GM19438 (cell line): ENCODE measurements around the gene ARID4B.
"Not testable (repeated sequence)": the region's sequence is repeated elsewhere in the genome, so short reads cannot be mapped to it uniquely, and the experiment has no call there.

Experiments
- ATAC-seq: cut with Tn5 transposase; IDR thresholded peaks from one replicate; pipeline ENCODE4 v1.9.1; 2021; ENCODE audit warnings: low read depth; ENCODE audit not compliant: unreplicated experiment

The ARID4B gene

DNA sequence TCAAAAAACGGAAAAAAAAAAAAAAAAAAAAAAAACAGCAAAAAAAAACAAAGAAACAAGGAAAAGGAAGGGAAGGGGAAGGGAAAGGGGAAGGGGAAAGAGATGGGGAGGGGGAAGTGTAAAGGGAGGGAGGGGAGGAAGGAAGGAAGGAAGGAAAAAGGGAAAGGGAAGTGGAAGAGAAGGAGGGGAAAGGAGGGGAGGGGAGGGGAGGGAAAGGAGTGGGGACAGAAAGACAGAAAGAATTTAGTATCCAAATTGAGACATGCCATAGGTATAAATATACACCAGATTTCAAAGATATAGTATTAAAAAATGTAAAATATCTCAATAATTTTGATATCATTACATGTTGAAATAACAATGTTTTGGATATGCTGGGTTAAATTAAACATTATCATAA is 25.8 kb downstream of the ARID4B start:
- ATAC-seq: no peak

DNA sequence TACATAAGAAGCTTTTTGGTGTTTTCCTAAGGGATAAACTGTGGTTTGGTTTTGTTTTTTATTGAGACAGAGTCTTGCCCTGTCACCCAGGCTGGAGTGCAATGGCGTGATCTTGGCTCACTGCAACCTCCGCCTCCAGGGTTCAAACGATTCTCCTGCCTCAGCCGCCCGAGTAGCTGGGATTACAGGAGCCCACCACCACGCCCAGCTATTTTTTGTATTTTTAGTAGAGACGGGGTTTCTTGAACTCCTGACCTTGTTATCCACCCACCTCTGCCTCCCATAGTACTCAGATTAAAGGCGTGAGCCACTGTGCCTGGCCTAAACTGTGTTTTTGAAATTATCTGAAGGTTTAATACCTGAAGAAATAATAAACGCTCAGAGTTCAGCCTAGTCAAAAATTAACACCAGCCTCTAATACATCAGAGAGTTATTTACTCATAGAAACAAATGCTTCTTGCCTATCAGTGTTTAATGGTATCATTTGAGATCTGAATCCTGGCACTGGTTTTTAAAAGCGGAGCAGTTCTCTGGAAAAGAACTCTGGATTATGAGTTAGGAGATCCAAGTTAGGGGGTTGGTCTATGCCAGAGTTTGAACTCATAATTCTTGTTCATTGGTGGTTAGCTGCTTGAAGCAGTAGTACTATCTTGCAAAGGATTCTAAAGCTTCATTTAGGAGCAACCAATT is 28.7 kb downstream of the ARID4B start:
- ATAC-seq: no peak

DNA sequence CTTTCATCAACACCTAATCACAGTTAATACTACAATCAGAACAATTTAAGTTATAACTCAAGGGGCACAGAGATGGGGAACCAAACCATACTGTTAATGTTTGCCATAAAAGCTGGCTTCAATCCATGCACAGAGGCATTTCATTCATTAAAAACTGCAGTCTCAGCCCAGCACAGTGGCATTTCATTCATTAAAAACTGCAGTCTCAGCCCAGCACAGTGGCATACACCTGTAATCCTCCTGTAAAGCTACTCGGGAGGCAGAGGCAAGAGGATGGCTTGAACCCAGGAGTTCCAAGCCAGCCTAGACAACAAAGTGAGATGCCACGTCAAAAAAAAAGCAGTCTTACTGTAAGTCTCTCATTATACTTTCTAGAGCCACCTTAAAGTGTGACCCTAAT is 29.2 kb downstream of the ARID4B start:
- no peak for ATAC-seq

DNA sequence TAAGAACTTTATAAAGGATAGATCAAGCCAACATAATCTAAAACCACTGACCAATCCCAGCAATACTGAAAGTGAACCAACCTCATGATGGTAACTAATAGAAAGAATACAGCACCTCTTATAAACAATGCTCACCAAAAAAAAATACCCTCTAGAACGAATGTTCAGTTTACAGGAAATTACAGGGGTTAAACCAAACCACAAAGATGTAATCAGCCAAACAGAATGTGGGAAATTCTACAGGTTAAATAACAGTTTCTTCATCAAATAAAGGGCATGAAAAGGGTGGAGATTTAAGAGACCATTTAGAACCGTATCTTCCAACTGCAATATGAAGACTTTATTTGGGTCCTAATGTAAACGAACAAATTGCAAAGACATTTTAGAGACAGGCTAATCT is 30.4 kb downstream of the ARID4B start:
- no peak for ATAC-seq

DNA sequence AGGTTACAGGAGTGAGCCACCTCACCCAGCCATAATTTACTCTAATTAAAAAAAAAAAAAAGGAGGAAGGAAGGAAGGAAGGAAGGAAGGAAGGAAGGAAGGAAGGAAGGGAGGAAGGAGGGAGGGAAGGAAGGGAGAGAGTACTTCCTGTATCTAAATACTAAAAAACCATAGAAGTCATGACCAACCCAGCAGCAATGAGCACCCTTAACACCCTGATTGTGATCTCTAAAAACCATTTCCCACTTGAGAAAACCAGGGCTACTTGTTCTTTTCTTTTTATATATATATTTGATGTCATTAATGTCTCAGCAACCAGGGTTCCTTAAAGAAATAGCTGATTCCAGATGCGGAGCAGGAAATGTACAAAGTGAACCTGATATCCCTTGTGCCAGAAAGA is 31.2 kb downstream of the ARID4B start:
- ATAC-seq: no peak

DNA sequence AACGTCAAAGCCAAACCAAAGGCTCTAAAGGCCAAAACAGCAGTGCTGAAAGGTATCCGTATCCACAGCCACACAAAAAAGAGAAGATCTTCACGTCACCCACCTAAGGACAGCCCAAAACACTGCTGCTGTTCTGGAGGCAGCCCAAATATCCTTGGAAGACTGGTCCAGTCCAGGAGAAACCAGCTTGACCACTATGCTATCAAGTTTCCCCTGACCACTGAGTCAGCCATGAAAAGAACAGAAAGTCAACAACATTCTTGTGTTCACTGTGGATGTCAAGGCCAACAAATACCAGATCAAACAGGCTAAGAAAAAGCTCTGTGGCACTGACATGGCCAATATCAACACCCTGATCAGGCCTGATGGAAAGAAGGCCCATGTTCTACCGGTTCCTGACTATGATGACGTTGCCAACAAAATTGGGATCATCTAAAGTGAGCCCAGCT is 32.1 kb downstream of the ARID4B start:
- ATAC-seq: no peak

DNA sequence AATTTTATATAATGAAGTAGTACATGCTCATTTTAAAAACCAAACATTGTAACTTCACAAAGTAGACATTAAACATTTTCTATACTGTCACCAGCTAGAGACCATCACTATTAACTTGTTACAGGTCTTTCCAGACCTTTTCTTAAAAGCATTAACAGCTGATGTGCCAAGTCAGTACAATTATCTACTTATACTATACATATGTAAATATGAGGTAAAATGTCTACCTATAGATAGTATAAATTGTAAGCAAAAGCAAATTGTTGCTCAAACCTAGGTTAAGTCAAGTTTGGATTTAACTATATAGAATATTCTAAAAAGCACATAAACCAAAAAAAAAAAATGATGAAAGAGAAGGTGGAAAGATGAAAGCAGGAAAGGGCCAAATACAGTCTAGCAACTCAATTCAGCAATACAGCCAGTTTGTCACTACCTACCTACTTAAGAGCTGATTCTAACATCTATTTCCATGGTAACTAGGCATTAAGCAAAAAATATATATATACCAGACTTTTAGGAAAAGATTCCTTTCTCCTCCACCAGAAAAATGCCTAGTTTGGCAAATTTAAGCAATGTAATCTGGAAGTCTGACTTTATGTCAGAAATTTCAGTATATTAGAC is 34.5 kb downstream of the ARID4B start:
- no peak for ATAC-seq

DNA sequence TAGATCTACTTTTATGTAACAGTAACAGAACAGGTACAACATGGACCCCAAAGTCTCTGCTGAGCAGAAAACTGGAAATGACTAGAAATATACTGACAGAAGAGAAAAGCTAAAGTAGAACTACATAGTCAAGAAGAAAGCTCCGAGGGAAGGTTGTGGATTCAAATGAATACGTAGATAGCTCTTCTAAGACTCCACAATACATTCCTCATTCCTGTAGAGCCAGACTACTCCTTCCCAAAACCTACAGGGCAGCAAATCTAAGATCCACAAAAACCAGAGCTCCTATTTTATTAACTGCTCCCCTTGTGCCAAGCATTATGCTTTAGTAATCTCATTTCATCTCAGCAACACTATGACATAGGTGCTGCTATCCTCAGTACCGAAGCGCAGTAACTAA is 35.2 kb downstream of the ARID4B start:
- no peak for ATAC-seq

DNA sequence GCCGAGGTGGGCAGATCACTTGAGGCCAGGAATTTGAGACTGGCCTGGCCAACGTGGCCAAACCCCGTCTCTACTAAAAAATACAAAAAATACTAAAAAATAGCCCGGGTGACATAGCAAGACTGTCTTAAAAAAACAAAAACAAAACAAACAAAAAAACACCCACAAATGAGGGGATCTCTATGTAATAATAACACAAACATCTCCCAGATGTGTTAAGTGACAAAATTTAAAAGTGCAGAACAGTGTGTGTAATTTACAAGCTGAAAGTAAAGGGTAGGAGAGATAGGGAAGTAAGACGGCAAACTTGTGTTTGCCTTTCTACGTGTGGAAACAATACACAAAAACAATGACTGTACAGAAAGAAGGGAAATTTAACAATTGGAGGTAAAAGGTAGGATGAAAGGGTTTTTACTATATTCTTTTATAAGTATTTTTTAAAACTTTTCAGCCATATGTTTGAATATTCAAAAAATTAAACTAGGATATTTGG is 36.3 kb downstream of the ARID4B start:
- ATAC-seq: no peak

DNA sequence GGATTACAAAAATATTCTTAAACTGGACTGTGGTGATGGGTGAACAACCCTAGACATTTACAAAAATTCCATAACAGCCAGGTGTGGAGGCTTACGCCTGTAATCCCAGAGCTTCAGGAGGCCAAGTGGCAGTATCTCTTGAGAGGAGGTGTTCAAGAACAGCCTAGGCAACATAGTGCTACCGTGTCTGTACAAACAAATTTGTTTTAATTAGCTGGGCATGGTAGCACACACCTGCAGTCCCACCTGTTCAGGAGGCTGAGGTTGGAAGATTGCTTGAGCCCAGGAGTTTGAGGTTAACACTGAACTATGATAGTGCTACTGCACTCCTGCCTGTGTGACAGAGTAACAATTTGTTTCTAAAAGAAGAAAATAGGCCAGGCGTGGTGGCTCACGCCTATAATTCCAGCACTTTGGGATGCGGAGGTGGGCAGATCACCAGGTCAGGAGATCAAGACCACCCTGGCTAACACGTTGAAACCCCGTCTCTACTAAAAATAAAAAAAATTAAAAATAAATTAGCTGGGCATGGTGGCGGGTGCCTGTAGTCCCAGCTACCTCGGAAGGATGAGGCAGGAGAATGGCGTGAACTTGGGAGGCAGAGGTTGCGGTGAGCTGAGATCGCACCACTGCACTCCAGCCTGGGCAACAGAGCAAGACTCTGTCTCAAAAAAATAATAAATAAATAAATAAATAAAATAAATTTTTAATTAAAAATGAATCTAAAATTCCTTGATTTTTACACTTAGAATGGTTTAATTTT is 37.1 kb downstream of the ARID4B start:
- ATAC-seq: no peak

DNA sequence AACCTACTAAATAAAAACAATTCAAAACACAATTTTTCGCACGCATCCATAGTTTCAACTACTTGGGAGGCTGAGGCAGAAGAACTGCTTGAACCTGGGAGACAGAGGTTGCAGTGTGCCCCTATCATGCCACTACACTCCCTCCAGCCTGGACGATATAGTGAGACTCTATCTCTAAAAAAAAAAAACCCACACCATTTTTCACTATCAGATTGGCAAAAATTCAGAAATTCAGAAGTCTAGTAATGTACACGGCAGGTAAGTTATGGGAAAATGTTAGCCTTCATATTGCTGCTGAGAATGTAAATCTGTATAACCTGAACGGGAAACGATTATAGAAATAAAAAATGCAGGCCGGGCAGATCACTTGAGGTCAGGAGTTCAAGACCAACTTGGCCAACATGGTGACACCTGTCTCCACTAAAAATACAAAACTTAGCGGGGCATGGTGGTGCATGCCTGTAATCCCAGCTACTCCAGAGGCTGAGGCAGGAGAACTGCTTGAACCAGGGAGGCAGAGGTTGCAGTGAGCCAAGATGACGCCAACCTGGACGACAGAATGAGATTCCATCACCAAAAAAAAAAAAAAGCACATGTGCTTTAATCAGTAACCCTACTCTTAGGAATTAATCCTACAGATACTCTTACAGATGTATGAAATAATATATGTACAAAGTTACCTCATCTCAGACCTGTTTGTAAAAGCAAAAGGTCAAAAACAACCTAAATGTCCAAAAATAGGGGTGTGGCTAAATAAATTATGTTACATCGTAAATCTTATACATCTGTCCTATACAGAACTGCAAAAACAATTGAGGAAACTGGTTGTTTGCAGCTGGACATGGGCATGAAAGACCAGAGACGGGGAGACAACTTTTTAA is 37.9 kb downstream of the ARID4B start:
- ATAC-seq: no peak

DNA sequence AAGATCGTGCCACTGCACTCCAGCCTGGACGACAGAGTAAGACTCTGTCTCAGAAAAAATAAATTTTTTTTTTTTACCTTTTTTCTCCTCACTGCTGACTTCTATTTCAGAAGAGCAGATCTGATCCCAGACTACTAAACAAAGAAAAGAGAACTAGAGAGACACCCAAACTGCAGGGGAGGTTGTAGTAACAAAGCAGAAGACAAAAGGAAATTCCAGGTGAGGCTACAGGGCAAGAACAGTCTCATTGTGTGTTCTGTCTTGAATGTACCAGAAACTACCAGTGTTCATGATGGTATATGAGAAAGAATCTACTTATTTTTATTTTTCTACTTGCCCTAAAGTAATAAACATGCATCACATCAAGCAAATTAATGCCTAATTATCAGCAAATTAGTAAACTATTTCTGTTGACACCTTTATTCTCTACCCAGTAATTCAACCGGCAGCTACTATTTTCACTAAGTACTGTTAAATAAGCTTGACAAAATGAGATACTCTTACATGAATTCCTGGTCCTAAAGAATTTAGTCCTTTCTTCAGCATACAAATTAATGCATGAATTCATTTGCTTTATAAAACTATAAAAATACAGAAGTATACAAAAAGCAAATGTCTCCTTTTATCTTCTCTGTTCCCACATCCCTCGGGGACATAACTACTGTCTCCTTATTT is 40.6 kb downstream of the ARID4B start:
- ATAC-seq: no peak

DNA sequence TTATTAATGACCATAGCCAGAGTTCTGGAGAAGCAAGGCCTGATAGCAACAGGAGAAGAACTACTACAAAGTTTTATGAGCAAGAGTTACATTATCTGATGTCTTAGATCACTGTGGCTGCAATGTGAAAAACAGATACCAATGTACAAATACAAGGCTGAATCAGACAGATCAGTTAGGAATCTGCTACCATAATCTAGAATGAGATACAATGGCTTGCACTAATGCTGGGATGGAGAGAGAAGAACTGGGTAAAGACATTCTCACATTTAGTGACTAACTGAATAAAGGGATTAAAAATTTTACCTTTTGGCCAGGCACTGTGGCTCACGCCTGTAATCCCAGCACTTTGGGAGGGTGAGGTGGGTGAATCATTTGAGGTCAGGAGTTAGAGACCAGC is 41.3 kb downstream of the ARID4B start:
- no peak for ATAC-seq

DNA sequence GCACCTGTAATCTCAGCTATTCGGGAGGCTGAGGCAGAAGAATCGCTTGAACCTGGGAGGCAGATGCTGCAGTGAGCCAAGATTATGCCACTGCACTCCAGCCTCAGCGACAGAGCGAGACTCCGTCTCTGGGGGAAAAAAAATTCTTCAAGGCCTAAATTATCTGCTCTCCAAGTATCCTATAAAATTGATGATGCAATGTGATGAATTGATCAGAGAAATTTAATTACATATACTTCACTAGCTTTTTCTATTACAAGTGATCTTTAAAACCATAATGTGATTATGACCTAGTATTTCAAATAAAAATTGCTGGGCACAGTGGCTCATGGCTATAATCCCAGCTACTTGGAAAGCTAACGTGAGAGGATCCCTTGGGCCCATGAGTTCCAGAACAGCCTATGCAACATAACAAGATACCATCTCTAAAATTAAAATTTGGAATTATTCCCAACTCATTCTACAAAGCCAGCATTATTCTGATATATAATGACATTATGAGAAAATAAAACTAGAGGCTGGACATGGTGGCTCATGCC is 43.7 kb downstream of the ARID4B start:
- no peak for ATAC-seq

DNA sequence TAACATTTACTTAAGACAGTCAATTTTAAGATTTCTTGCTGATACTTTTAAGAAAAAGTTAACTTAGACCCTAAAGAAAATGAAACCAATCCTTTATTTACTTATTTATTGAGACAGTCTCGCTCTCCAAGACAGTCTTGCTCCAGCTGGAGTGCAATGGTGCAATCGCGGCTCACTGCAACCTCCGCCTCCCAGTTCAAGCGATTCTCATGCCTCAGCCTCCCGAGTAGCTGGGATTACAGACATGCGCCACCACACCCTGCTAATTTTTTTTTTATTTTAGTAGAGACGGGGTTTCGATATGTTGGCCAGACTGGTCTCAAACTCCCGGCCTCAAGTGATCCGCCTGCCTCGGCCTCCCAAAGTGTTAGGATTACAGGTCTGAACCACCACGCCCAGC is 44.3 kb downstream of the ARID4B start:
- ATAC-seq: not testable (repeated sequence)

DNA sequence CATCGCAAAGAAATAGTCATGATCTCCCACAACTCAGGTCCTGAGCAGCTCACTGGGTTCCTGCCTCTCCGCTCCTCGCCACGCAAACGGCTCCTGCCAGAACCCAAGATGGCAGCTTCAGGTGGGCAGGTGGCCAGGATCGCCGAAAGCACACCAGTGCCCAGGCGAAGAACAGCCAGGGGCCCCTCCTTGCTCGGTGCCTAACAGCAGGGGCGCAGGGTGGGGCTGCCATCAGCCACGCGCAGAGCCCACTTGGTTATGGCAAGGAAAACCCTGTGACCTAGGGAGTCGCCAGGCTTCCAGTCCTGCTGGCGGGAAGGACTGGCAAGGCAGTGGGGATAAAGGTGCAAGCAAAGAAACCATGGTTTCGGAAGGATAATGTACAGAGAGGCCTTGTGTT is 47.5 kb downstream of the ARID4B start:
- no peak for ATAC-seq

DNA sequence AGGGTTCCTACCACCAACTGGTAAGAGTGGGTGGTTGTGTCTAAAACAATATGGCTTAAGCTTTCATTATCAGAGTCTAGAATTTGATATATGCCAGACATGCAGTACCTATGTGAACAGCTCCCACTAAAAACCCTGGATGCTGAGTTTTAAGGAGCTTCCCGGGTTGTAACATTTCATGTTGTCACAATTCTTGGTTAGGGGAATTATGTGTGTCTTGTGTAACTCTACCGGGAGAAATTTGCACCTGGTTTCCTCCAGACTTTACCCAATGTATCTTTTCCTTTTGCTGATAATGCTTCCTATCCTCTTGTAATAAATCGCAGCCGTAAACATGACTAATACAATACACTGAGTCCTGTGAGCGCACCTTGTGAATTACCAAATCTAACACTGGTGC is 48.3 kb downstream of the ARID4B start:
- no peak for ATAC-seq

DNA sequence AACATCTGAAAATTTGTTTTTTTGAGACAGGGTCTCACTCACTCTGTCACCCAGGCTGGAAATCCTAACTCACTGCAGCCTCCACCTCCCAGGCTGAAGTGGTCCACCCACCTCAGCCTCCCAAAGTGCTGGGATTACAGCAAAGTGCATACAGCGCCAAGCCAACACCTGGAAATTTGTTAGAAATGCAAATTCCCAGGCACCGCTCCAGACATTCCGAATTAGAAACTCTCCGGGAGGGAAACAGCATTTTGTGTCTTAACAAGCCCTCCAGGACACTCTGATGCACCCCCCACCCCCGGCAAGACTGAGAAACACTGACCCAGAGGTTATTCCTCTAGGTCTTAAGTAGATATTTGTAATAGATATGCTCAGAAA is 49.1 kb downstream of the ARID4B start:
- ATAC-seq: no peak

DNA sequence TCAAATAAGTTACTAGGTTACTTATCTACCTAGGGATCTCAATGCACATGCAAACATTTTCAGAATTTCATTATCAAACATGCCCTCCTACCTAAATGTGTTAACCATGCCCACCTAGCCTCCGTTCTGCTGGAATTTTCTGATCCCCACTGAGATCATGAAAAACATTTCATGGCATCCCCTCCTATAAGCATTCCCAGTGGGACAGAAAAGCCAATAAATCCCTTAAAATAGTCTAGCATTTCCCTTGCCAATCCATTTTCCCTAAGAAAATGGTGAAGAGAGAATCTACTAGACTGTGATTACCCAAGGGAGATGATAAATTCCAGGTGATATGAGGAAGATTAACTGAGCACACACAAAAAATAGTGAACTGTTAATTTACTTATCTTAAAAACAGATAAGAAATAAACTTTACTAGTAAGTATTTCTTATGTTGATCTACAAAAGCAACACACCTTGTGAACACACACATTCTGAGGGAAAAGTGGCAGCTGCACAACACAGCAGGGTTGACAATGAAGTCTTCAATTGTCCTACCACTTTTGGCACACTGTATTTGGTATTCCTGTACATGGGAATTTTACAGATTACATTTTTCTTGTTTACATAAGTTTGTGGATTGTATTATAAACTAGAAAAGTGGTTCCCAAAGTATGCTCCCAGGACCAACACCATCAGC is 49.6 kb downstream of the ARID4B start:
- no peak for ATAC-seq
